HG02610 (cell line): ENCODE results near the gene OR14C36.
"Not testable (repeated sequence)": the region's sequence is repeated elsewhere in the genome, so short reads cannot be mapped to it uniquely, and the experiment has no call there.

Source experiments
- ATAC-seq: cut with Tn5 transposase; IDR thresholded peaks from one replicate; pipeline ENCODE4 v1.9.1; 2021; ENCODE audit warnings: mild to moderate bottlenecking, moderate library complexity; ENCODE audit not compliant: unreplicated experiment

The OR14C36 gene, protein sequence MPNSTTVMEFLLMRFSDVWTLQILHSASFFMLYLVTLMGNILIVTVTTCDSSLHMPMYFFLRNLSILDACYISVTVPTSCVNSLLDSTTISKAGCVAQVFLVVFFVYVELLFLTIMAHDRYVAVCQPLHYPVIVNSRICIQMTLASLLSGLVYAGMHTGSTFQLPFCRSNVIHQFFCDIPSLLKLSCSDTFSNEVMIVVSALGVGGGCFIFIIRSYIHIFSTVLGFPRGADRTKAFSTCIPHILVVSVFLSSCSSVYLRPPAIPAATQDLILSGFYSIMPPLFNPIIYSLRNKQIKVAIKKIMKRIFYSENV

DNA sequence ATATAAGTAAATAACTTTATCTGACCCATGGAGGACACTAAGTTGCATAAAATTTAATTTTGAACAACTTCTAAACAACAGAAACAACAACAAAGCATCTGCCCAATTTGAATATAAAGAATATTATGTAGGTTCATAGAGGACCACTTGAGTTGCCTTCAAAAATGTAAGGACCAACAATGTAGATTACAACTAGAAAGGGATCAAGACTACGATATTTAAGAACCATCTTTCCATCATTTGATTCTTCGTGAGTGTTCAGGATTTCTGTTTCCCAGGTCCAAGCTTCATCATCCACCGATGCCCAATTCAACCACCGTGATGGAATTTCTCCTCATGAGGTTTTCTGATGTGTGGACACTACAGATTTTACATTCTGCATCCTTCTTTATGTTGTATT lies at the start of gene OR14C36:
Gene OR14C36, plus strand, starts transcription at position 301 of the 400 bp plus-strand sequence. Its CDS starts 0 bp downstream, at position 301.
- ATAC-seq = no peak

DNA sequence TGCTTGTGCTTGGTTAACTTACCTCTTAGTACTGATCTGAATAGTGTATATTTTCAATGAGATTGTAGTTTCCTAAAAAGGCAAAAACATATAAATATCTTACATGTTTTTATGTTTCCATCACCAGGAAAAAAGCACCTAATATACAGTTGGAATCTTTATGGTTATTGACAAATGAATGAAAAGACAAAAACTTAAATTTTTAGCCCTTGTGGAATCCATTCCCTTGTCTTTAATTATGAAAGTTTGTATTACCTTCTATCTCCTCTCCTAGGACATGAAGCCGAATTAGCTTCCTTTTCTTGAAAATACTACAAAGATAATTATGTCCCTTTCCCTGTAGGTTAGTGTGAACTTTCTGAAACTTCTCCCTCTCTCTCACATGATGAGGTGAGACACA lies 45.3 kb upstream of the OR14C36 start, which contains the start of gene OR2T12:
Gene OR2T12, minus strand, starts transcription at position 101 of the 400 bp plus-strand sequence. CDS start 7,846 bp downstream, outside the sequence.
- no peak for ATAC-seq

DNA sequence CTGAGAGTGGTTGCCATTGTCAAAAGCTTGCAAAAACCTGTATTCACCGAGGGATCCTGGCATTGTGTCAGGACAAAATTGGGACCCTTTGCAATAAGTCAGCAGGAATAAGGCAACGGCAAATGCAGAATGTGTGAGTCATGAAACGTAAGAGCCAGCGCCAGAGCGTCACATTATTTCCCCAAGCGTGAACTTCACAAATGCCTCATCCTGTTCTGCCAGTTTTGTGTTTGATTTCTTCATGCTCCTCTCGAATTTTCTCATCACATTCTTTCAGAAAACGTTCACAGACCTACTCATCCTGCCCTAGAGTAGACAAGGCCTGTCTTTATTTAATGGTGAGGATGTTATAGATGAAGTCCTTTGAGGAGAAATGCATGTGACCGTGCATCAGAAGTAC lies 42.9 kb upstream of the OR14C36 start:
- ATAC-seq = not testable (repeated sequence)

DNA sequence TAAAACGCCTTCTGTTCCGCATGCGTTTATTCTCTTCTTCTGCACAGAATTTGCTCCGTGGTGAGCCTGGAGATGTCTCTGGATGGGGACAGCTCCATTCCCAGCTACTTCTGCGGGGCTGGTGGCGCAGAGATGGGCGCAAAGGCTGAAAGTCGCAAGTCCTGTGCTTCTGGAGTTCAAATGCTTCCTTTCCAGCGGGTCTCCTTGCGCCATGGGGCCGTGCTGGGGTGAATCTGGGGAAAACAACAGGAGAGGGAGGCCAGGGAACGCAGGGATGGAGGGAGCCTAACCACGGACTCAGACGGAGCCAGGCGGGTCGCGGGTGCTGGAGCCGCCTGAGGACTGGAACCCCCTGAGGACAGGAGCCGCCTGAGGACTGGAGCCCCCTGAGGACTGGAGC lies 42.5 kb upstream of the OR14C36 start:
- ATAC-seq = no peak

- not testable (repeated sequence) for ATAC-seq
Observed at GRCh38 chr1:248306740-248307139, 41.8 kb upstream of the OR14C36 start.

DNA sequence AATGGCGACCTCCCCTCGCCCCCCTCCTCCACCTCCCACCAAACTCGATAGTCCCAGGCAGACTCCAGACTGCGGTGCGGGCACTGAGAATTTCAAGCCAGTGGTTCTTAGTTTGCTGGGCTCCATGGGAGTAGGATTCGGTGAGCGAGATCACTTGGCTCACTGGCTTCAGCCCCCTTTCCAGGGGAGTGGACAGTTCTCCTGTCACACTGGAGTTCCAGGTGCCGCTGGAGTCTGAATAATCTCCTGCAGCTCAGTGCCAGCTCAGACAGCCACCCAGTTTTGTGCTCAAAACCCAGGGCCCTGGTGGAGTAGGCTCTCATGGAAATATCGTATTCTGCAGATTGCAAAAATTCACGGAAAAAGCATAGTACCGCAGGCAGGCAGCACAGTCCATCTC lies 31.8 kb upstream of the OR14C36 start:
- ATAC-seq = no peak

GRCh38 chr1:248324468-248324867 lies 24.1 kb upstream of the OR14C36 start, which contains the start of gene OR2M7:
Gene OR2M7 (minus strand): TSS chr1:248324568. CDS start chr1:248324568, 0 bp downstream.
- ATAC-seq = no peak

DNA sequence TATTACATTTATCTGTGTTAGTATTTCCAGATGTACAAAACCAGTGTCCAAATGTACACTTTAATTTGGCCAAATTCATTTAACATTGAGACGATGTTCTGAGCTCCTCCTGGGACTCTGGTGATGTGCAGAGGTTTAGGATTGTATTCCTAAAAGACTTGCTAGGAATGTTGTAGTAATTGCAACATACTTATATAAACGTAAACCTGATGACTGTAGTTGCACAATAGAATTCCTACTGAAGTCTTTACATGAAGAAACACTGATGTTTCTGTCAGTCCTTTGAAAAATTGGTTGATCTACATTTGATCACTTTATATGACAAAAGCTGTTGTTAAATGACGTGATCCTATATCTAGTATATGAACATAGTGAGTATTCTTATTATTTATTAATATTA lies 5.1 kb upstream of the OR14C36 start:
- no peak for ATAC-seq

DNA sequence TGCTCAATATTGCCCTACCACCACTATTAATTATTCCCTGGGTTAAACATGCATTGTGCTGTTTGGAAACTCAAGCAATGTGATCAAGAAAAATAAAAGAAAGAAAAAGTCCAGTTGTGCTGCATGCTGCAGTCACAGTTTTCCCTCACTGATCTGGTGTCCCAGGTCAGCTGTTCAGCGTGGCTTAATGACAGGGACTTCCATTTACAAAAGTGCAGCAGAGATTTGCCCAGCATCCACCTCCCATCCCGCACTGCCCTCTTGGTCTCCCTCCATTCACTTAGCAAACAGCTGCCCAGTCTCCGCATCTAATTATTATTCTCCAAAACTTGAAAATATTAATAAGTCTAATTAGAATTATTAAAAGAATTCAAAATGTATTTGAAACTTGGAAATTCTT lies 10.8 kb downstream of the OR14C36 start:
- no peak for ATAC-seq

GRCh38 chr1:248361121-248361715 lies 12.6 kb downstream of the OR14C36 start, which contains the start of gene OR2T4:
Gene OR2T4 (plus strand): TSS chr1:248361665. CDS start chr1:248361665, 0 bp downstream.
- no peak for ATAC-seq

GRCh38 chr1:248366609-248367008 lies 18.0 kb downstream of the OR14C36 start:
- no peak for ATAC-seq

GRCh38 chr1:248372394-248372793 lies 23.8 kb downstream of the OR14C36 start:
- no peak for ATAC-seq

GRCh38 chr1:248373761-248374160 lies 25.2 kb downstream of the OR14C36 start:
- no peak for ATAC-seq

DNA sequence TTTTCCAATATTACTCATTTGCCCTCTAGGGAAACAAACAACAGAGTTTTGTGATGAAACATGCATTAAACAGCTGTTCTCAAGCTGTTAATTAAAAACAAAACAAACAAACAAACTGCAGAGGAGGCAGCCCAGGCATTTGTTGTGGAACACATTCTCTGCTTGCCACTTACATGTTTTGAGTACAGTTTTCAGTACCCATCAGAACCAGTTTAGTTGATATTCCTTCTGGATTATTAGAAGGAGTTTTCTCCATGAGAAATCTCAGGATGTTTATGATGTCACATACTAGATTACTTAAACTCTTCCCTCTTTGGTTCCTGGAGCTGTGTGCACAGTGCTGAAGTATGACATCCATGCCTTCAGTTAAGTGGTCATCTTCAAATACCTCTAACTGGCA lies 26.9 kb downstream of the OR14C36 start, which contains the start of gene OR2T6:
Gene OR2T6, plus strand, starts transcription at position 301 of the 400 bp plus-strand sequence. CDS start 11,863 bp downstream, outside the sequence.
- ATAC-seq = no peak

DNA sequence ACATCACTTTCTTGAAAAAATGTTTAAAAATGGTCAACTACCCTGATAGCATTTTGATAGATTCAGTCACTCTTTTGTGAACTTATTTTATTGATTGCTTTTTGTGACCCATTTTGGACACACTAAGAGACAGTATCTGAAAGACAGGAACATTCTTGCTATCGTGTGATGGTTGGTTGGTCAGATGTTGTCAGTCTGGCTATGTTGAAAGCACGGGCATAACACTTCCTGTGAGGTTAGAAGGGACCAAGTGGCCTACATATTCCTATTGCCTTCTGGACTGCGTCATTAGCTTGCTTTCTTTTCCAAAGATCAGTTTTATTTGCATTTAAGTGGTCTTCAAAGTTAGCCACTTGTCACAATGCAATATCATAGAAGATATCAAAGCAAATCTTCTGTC lies 28.3 kb downstream of the OR14C36 start:
- no peak for ATAC-seq

DNA sequence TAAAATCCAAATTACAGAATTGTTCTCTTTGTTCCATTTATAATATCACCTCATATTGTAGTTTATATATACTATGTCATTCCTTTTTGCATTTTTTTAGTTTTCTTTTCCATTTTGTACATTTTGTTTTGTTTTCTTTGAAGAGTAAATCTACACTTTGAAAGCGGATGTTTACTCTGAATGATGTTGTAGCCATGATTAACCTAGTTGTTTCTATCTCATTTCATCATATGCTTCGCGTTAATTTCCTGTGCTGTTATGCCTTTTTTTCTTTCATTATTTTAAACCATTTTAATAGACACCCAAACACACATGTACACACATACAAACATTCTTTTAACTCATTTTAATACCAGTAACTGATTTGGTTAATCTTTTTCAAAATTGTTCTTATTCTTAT lies 32.3 kb downstream of the OR14C36 start:
- no peak for ATAC-seq

DNA sequence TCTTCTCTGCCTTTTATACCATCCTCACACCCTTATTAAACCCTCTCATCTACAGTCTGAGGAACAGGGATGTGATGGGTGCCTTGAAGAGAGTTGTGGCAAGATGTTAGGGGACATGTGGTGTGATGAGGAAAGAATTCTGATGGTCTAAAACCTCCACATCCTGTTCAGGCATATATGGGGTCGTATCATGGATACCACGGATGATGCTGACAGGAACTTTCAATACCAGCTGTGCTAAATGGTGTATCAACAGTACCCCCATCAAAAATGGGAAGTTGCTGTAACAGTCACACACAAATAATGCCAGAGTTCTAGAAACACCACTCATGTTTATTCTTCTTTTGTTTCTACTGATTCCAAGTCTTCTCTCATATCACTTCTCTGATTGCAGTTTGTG lies 39.9 kb downstream of the OR14C36 start:
- no peak for ATAC-seq

GRCh38 chr1:248393050-248393449 lies 44.5 kb downstream of the OR14C36 start:
- ATAC-seq = no peak
